Measurements from ENCODE around the gene CNTFR. TPM values are rescaled to one million over a fixed set of nuclear protein-coding genes. Genes with fewer than 3 reads are reported as not detected.

Gene CNTFR
- total and polyA plus RNA-seq, 2 of the 8 experiments (the other 6 are each of a cell fraction or from before 2014, with no cell fraction given) = 1.2 to 4.2 TPM

DNA sequence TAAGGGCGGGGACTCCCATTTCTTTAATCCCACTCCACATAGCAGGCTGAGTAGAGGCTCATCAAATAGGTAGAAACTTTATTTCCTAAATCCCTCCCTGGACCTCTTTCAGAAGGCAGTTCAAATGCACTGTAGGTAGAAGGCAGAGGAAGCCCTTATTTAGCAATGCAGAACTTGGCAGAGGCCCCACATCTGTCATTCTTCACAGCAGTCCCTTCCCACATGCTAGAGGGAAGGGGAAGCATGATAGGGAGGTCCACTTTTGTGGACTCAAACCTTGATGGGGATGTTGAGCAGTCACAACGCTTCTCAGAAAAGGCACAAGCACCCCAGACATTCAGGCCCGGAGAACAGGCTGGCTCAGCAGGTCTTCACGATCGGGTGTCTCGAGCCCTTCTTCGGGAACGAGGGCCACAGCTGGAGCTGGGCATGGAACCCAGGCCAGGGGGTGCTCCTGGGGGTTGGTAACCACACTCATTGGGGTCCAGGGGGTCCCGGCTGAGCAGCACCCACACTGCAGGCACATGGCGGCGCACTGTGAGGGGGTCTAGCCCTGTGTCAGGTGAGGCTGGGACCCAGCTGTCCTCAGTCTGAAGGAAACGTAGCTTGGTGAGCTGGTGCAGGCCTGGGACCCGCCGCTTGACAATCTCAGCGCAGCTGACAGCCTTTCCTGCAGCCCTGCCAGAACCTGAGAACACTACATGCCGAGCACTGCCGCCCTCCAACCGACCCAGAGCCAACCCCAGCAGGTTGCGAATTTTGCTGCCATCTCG, 21.1 kb upstream of the CNTFR start (continued):
- TF ChIP-seq RNF2 (IDR thresholded peaks at IDR 0.05; ENCODE audit: borderline replicate concordance, low read depth, low read length, missing control alignments, poor library complexity, severe bottlenecking) = no peak
- TF ChIP-seq POU5F1 (IDR thresholded peaks at IDR 0.05; ENCODE audit: low read depth, low read length) = no peak
- no peak for TF ChIP-seq BACH1 (IDR thresholded peaks at IDR 0.05; ENCODE audit: low read length)
- TF ChIP-seq, protein P1, sequence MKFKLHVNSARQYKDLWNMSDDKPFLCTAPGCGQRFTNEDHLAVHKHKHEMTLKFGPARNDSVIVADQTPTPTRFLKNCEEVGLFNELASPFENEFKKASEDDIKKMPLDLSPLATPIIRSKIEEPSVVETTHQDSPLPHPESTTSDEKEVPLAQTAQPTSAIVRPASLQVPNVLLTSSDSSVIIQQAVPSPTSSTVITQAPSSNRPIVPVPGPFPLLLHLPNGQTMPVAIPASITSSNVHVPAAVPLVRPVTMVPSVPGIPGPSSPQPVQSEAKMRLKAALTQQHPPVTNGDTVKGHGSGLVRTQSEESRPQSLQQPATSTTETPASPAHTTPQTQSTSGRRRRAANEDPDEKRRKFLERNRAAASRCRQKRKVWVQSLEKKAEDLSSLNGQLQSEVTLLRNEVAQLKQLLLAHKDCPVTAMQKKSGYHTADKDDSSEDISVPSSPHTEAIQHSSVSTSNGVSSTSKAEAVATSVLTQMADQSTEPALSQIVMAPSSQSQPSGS (IDR thresholded peaks at IDR 0.05; ENCODE audit: low read length) = no peak
- TF ChIP-seq TAF1 (IDR thresholded peaks at IDR 0.05; ENCODE audit: low read depth, low read length) = no peak
- no peak for TF ChIP-seq POLR2AphosphoS5 (IDR thresholded peaks at IDR 0.05; ENCODE audit: low read depth, low read length)
- no peak for TF ChIP-seq FOSL1 (IDR thresholded peaks at IDR 0.05; ENCODE audit: insufficient read depth, low read depth, low read length)
- no peak for TF ChIP-seq SP2 (IDR thresholded peaks at IDR 0.05; ENCODE audit: low read length)
- TF ChIP-seq TAF7 (optimal IDR thresholded peaks at IDR 0.05; ENCODE audit: borderline replicate concordance, low read depth, low read length) = no peak
- TF ChIP-seq YY1 (IDR thresholded peaks at IDR 0.05; ENCODE audit: low read depth, low read length) = no peak
- TF ChIP-seq GTF2F1 (IDR thresholded peaks at IDR 0.05; ENCODE audit: borderline replicate concordance, low read depth, low read length) = no peak
- TF ChIP-seq ZNF274 (IDR thresholded peaks at IDR 0.05; ENCODE audit: borderline replicate concordance, extremely low read depth, low read length) = no peak

Measured in H1 (cell line).